AG04450 (cell line): ENCODE measurements around the gene GRIN1. TPM values are rescaled to one million over a fixed set of nuclear protein-coding genes. Genes with fewer than 3 reads are reported as not detected.

Experiments
- CTCF ChIA-PET: fragments of 300-600, 350-600 bp; formaldehyde crosslinking; extraction: SDS; loops from one replicate; lab custom pipeline; 2022; ENCODE audit warnings: antibody characterized with exemption, inconsistent platforms; lab: Charles Lee
- POLR2A ChIA-PET: fragments of 350-600 bp; formaldehyde crosslinking; extraction: SDS; loops from one replicate; lab custom pipeline; 2021; ENCODE audit warnings: antibody characterized with exemption, inconsistent platforms; lab: Yijun Ruan, JAX
- DNase-seq: peaks from one replicate; pipeline ENCODE4 v3.0.0-alpha.2; 2011; ENCODE audit warnings: low read depth, low spot score
- H3K27ac ChIP-seq: one replicate; pipeline ENCODE4 v1.5.1; 2012; ENCODE audit warnings: low read depth, low read length, control low read depth
- H3K27me3 ChIP-seq: one replicate; pipeline ENCODE4 v1.6.0; 2012; ENCODE audit warnings: low read length; ENCODE audit not compliant: control insufficient read depth, insufficient read depth
- H3K4me3 ChIP-seq: 2 replicates; pipeline ENCODE4 v1.5.1; 2011; ENCODE audit warnings: mild to moderate bottlenecking, low read depth, low read length, control low read depth
- H3K9me3 ChIP-seq: 2 replicates; pipeline ENCODE4 v1.5.1; 2012; ENCODE audit warnings: low read length; ENCODE audit not compliant: control insufficient read depth, insufficient read depth
- polyA plus RNA-seq: library from polyadenylated mRNA; depleted of rRNA; stranded (reverse); fragments of >200 nt; gene quantifications from 2 replicates; pipeline ENCODE4 v1.2.3, GENCODE V29; 2011
- TF ChIP-seq, protein P1 (sequence below): IDR thresholded peaks from 2 replicates; pipeline ENCODE4 v1.5.1; 2011; ENCODE audit warnings: low read depth, low read length, control low read depth, inconsistent platforms

The GRIN1 gene
- polyA plus RNA-seq, 1 experiment: not detected

- ChIA-PET CTCF (interaction anchor here (1.7 kb wide), 1 partner anchor 61 kb away, joined by 4 read pairs; no protein-coding TSS in a partner anchor), POLR2A (interaction anchor here (0.7 kb wide), 1 partner anchor 19 kb away, joined by 9 read pairs; no protein-coding TSS in a partner anchor)
- Histone ChIP-seq H3K4me3 (no peak overlapping the region), H3K9me3 (no peaks in the 10 kb centered on the region; the same call in 1 of the 2 replicates), H3K27ac (no peak overlapping the region), H3K27me3 (peaks cover 23% of the 10 kb centered on the region)
- TF ChIP-seq, protein P1, sequence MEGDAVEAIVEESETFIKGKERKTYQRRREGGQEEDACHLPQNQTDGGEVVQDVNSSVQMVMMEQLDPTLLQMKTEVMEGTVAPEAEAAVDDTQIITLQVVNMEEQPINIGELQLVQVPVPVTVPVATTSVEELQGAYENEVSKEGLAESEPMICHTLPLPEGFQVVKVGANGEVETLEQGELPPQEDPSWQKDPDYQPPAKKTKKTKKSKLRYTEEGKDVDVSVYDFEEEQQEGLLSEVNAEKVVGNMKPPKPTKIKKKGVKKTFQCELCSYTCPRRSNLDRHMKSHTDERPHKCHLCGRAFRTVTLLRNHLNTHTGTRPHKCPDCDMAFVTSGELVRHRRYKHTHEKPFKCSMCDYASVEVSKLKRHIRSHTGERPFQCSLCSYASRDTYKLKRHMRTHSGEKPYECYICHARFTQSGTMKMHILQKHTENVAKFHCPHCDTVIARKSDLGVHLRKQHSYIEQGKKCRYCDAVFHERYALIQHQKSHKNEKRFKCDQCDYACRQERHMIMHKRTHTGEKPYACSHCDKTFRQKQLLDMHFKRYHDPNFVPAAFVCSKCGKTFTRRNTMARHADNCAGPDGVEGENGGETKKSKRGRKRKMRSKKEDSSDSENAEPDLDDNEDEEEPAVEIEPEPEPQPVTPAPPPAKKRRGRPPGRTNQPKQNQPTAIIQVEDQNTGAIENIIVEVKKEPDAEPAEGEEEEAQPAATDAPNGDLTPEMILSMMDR: 0 out of 2 replicates have a peak, but pooled peaks have one; percentile 30
- no peak for DNase-seq
Measured at GRCh38 chr9:137175345-137175961, 36.5 kb downstream of the GRIN1 start.

DNA sequence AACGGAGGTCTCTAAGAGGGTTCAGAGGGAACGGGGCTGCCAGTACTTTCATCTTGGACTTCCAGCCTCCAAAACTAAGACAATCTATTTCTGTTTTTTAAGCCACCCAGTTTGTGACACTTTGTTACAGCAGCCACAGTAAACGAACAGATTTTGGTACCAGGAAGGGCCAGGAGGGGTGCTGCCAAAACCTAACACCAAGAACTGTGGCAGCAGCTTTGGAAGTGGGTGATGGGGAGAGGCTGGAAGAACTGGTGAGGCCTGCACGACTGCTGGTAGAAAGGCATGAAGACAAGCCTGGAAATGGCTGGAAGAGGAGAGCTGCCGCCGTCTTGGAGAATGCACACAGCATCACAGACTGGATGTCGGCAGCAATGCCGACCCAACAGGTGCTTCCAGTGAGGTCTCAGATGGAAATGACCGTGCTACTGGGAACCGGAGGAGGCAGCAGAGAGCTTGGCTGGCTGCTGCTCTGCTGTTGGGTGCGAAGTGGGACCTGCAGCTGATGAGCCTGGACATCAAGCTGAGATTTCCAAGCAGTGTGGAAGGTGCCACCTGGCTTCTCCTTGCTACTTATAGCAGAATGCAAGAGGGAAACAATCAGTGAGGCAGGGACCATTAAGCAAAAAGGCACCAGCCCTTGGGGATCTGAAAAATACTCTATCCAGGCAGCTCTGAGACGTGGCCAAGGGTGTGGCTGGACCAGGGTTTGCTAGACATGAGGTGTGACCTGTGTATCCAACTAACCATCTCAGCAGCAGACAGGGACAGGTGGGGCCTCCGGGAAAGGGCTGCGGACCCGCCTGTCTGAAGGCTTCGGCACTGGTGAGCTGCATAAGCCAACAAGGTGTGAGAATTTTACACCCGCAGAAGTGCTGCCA lies 37.6 kb downstream of the GRIN1 start:
- POLR2A ChIA-PET: interaction anchor here (0.5 to 1.0 kb wide), 3 partner anchors 12 to 134 kb away, joined by 3 to 10 read pairs (median 3); partner anchors contain the start of gene SSNA1
- peaks cover 14% of the 10 kb centered on the region for H3K27me3 ChIP-seq
- CTCF ChIA-PET: interaction anchor here (0.6 to 1.7 kb wide), 4 partner anchors 13 to 77 kb away, joined by 3 to 8 read pairs (median 4); no protein-coding TSS in a partner anchor
- H3K9me3 ChIP-seq: no peaks in the 10 kb centered on the region; the same call in 1 of the 2 replicates
- TF ChIP-seq, protein P1: peak; percentile 69
- H3K4me3 ChIP-seq: no peak overlapping the region
- no peak for DNase-seq
- no peak overlapping the region for H3K27ac ChIP-seq

GRCh38 chr9:137178201-137178938 lies 39.4 kb downstream of the GRIN1 start:
- Histone ChIP-seq H3K9me3 (no peaks in the 10 kb centered on the region; the same call in 1 of the 2 replicates), H3K4me3 (no peak overlapping the region), H3K27me3 (peaks cover 5% of the 10 kb centered on the region), H3K27ac (no peak overlapping the region)
- TF ChIP-seq, protein P1: no peak
- CTCF ChIA-PET: no interaction called here
- POLR2A ChIA-PET: interaction anchor here (1.2 kb wide), 1 partner anchor 11 kb away, joined by 3 read pairs; no protein-coding TSS in a partner anchor
- DNase-seq: no peak

DNA sequence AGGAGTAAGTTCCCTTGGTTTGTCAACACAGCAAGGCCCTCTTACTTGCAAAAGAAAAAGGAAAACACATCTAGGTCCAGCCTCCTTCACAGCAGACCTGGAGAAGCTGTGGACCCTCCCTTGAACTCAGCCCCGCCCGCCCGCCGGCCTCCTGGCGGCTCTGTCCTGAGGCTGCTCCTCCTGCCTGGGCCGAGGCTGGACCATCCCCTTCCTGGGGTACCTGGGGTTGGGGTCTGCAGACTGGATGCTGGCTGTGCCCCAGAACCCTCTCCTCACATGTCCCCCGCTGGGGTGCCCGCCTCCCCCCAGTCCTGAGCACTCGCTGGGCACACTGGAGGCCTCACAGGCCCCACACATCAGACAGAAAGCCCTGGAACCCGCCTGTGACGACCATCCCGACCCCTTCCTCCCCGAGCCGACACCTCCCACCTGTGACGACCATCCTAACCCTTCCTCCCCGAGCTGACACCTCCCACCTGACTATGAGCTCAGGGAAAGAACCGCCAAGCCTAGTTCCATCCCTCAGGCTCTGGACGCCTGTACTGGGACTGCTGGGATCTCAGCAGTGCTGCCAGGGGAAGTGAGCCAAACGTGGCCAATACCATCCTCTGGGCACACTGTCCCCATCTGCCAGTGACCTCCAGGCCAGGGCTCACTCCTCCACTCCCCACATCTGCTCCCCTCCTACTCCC lies 40.1 kb downstream of the GRIN1 start:
- Histone ChIP-seq H3K27me3 (peaks cover 5% of the 10 kb centered on the region), H3K4me3 (no peak overlapping the region), H3K9me3 (no peaks in the 10 kb centered on the region; the same call in 1 of the 2 replicates), H3K27ac (no peak overlapping the region)
- no peak for DNase-seq
- CTCF ChIA-PET: no interaction called here
- TF ChIP-seq, protein P1: no peak
- POLR2A ChIA-PET: interaction anchor here (1.2 kb wide), 1 partner anchor 10 kb away, joined by 3 read pairs; no protein-coding TSS in a partner anchor
